Activated CD4-positive, alpha-beta T cell treated with anti-CD3 and anti-CD28 coated beads, Interleukin-2, amount 50 U/mL, for 24 hours (primary cell): ENCODE results near the gene PHC3.

ENCODE experiments used
- DNase-seq, 2 donors: peaks; one replicate each; pipeline ENCODE4 v3.0.0-alpha.2; 2020; ENCODE audit warnings: low read depth in 1 of 2, low spot score in 1 of 2

PHC3 gene

DNA sequence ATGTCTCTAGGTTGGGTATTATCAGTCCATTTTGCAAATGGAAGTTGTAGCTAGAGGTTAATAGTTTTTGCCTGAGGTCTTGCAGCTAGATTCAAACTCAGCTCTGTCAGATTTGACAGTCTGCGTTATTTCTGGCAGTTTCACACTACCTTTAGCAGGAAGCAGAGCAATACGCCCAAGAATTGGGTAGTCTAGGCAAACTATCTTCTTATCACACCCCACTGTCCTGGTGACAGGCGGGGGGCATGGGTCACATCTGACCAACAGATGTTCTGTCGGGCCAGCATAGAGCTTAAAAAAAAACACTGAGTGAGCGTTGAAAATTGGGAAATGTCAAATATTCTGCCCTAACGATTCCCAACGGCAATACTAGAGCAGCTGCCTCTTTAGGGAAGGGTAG, 138.0 kb downstream of the PHC3 start:
- no peak for DNase-seq

DNA sequence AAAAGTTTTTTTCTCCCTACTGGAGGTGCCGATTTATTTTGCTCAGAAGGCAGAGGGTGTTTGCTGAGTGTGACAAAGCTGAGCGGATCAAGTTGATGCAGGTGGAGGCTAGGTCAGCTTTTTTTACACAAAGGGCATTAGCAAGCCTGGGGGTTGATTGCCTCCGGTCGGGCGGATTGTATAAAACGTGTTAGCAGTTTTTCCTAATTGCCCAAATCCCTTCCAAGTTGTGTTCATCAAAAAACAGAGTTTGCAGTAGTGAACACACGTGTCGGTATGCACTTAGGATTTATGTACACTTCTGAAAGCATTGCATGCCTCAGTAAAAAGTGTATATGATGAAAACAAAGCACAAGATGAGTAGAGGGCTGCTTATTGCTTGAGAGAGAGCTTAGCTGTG, 141.1 kb downstream of the PHC3 start:
- DNase-seq, result no peak

DNA sequence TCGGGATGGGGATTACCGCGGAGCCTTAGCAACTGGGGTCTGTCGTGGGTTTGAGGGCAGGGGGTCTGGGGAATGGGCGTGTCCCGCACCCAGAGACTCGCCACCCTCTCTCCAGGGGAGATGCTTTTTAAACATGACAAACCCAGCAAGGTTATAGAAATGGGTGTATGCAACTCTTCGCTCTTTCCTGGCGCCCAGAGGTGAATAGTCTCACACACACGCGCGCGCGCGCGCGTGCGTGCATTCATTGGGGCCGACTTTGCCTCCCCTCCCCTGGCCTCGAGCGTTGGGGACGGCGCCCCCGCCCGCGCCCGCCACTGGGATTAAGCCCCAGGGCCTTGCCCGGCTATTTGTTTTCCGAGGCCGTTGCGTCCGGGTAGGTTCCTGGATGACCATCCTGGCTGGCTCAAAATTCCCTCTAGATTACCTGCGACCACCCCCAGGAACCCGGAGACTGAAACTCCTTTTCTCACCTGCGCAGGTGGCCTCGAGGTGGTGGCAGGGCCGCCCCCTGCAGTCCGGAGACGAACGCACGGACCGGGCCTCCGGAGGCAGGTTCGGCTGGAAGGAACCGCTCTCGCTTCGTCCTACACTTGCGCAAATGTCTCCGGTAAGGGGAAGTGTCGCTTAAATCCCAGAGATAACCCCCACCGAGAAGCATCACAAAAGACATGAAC, 143.0 kb downstream of the PHC3 start:
- peak in 1 of 2 donors; percentile 8 for DNase-seq
